ENCODE results near the gene HAGHL. TPM values are rescaled to one million over a fixed set of nuclear protein-coding genes. Genes with fewer than 3 reads are reported as not detected.

Gene HAGHL
- 10 to 100 TPM in 1 of 2 donors, 1 to 10 TPM in 1; 7.7 to 10.1 TPM for total RNA-seq

- peak; percentile 39 for DNase-seq (ENCODE audit: low spot score)
- Histone ChIP-seq H3K9me3 (no peaks in the 10 kb centered on the region), H3K36me3 (no peaks in the 10 kb centered on the region), H3K27me3 (replicated peaks; ENCODE audit: insufficient read depth) (no peaks in the 10 kb centered on the region), H3K4me1 (replicated peaks) (peaks cover 20% of the 10 kb centered on the region), H3K27ac (no peak within 1 kb of the TSS), H3K4me3 (peak within 1 kb of the TSS; percentile 31 to 37)
- no peak for TF ChIP-seq POLR2A (IDR thresholded peaks at IDR 0.05)
- intact Hi-C loops (cut with DNase I), result no loop called here
- WGBS, result 5% methylated on average over 30 of the region's 88 CpGs
Observed at GRCh38 chr16:726438-727290, at the start of gene HAGHL, which contains the start of gene CCDC78. TSS of gene HAGHL (plus strand) at chr16:727106. CDS start at chr16:727510, 404 bp downstream. TSS of gene CCDC78 (minus strand) at chr16:726443. CDS start at chr16:726367, 76 bp downstream.

GRCh38 chr16:677316-678190 is 49.4 kb upstream of the HAGHL start:
- H3K27ac ChIP-seq, result no peak overlapping the region
- no peak overlapping the region for H3K4me3 ChIP-seq
- no peaks in the 10 kb centered on the region for H3K9me3 ChIP-seq
- no peaks in the 10 kb centered on the region for H3K27me3 ChIP-seq (replicated peaks; ENCODE audit: insufficient read depth)
- TF ChIP-seq CTCF (IDR thresholded peaks at IDR 0.05) (no peak), POLR2A (IDR thresholded peaks at IDR 0.05) (no peak), POLR2AphosphoS5 (IDR thresholded peaks at IDR 0.05) (no peak)
- DNase-seq (ENCODE audit: low spot score), result no peak
- intact Hi-C loops (cut with DNase I), result no loop called here
- H3K36me3 ChIP-seq, result peaks cover 12 to 21% of the 10 kb centered on the region in 2 donors
- WGBS, result 33% methylated on average over 55 of the region's 57 CpGs
- peaks cover 11% of the 10 kb centered on the region for H3K4me1 ChIP-seq (replicated peaks)

GRCh38 chr16:678209-678857 is 48.6 kb upstream of the HAGHL start:
- WGBS, result 59% methylated on average over 21 of the region's 21 CpGs
- H3K4me1 ChIP-seq (replicated peaks), result peaks cover 12% of the 10 kb centered on the region
- no peaks in the 10 kb centered on the region for H3K27me3 ChIP-seq (replicated peaks; ENCODE audit: insufficient read depth)
- no peak overlapping the region for H3K4me3 ChIP-seq
- no peaks in the 10 kb centered on the region for H3K9me3 ChIP-seq
- intact Hi-C loops (cut with DNase I), result no loop called here
- no peak for TF ChIP-seq POLR2A (IDR thresholded peaks at IDR 0.05)
- TF ChIP-seq POLR2AphosphoS5 (IDR thresholded peaks at IDR 0.05), result no peak
- no peak for TF ChIP-seq CTCF (IDR thresholded peaks at IDR 0.05)
- peaks cover 7 to 14% of the 10 kb centered on the region in 2 donors for H3K36me3 ChIP-seq
- no peak overlapping the region for H3K27ac ChIP-seq
- DNase-seq (ENCODE audit: low spot score), result no peak

- Histone ChIP-seq H3K36me3 (peaks cover 7 to 10% of the 10 kb centered on the region in 2 donors), H3K9me3 (no peaks in the 10 kb centered on the region), H3K27me3 (replicated peaks; ENCODE audit: insufficient read depth) (no peaks in the 10 kb centered on the region), H3K27ac (peak overlapping the region; percentile 88 to 93), H3K4me1 (replicated peaks) (peaks cover 17% of the 10 kb centered on the region), H3K4me3 (peak overlapping the region; percentile 25 to 82)
- WGBS, result 33% methylated on average over 31 of the region's 52 CpGs
- intact Hi-C loops (cut with DNase I), result no loop called here
- peak; percentile 68 for DNase-seq (ENCODE audit: low spot score)
- TF ChIP-seq CTCF (IDR thresholded peaks at IDR 0.05) (no peak), POLR2AphosphoS5 (IDR thresholded peaks at IDR 0.05) (no peak), POLR2A (IDR thresholded peaks at IDR 0.05) (peak; percentile 10)
Observed at GRCh38 chr16:678858-679813, 47.8 kb upstream of the HAGHL start.

Measured in prostate gland (tissue), 2 donors.